ENCODE results near the gene MLEC.
"Not testable (repeated sequence)": the region's sequence is repeated elsewhere in the genome, so short reads cannot be mapped to it uniquely, and the experiment has no call there.

The MLEC gene

DNA sequence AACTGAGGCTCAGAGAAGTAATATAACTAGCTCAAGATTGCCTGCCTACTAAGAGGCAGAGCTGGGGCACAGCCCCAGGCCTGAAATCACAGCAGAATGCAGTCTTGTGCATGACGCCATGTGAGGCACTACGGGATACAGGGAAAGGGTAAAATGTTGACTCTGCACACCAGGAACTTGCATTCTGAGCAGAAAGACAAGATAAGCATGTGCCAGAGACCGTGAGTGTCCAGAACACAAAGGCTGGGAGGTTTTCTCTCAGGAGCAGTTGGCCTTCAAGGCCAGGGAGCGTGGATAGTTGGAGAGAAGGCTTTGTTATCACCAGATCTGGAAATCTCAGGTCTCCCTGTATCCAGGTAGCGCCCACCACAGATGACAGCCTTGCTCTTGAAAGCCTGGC lies 23.2 kb upstream of the MLEC start:
- DNase-seq = no peak

DNA sequence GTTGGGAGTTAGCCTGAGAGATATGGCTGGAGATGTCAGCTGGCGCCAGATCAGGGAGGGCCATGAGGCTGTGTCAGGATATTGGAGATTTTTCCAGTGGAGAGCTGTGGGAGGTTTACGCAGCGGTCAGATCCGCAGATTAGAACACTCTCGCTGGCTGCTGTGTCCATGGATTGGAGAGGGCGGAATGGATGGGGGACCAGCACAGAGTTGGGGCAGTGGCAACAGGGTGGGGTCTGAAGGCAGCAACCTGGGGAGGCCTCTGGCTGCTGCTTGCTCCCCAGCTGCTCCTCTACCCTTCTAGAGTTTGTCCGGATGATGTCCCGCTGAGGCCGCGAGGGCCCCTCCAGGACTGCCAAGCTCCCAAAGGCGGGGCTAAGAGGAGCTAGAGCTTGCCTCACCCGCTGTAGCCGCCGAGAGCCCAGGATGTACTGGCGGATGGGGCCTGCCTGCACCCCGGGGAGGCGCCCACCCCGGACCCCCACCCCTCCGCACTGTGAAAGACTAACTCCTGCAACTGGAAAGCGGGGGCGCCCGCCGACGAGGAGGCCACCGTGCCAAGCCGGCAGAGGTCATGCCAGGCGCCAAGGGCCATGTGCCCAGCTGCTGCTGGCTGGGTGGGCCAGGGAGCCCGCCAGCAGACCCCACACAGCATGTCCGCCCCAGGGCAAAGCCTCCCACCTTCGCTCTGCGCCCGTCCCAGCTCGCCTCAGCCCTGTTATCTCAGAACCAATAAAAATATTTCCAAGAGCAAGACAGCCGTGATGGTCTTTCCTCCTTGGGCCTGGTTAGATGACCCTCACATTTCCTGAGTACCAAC lies 20.2 kb upstream of the MLEC start:
- no peak for DNase-seq

DNA sequence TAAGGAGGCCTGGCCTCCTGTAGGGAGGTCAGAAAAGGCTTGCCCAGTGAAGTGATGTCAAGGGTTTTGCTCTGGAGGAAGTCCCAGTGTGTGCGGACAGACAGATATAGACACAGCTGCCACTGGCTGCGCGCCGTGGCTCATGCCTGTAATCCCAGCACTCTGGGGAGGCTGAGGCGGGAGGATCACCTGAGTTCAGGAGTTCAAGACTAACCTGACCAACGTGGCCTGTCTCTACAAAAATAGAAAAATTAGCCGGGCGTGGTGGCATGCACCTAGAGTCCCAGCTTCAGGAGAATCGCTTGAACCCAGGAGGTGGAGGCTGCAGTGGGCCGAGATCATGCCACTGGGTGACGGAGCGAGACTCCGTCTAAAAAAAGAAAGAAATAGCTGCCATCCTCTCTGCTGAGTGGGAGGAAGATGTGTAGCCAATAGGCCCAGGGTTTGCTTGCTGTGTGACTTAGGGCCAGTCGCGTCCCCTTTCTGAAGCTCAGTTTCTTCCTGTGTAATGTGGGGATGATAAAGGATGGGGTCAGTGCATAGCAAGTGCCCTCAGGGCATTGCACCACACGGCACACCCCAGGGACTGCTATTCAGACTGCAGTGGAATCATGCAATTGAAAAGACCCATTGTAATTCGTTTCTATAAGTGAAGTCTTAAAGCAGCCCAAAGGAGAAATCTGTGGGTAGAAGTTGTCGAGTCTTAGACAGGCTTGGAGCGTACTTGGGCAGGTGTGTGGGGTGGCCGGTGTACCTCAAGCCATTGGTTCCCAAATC lies 18.7 kb upstream of the MLEC start:
- DNase-seq = no peak

DNA sequence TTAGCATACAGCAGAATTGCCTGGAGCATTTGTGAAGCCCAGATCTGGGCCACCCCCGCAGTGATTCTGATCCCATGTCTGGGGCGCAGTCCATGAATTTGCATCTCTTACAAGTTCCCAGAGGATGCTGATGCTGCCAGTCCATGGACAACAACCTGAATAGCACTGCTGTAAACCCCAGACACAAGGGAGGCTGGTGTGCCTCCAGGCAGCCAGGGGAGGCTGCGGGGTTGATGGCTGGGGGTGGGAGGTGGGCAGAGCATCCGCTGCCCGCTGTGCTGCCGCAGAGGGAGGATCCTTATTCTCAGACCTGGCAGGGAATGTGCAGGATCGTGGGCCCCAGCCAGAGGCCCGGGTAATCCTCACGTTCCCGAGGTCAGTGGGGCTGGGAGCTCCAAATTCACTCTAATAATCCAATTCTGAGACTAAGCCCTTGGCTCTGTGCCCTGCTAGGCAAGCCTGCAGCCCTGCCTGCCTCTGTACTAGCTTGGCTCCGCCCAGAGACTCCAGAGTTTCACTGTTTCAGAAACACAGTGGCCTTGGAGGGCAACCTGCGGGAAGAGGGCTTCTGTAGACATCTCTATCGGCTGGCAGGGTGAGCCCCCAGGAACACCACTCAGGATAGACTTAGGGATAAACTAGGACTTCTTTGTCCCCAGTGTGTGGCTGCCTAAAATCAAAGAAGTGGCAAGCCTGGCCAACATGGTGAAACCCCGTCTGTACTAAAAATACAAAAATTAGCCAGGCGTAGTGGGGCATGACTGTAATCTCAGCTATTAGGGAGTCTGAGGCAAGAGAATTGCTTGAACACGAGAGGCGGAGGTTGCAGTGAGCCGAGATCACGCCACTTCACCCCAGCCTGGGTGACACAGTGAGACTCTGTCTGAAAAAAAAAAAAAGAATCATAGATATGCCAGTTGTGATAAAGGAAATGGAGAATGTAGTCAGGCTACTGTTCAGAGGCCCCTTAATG lies 17.8 kb upstream of the MLEC start:
- DNase-seq = no peak

DNA sequence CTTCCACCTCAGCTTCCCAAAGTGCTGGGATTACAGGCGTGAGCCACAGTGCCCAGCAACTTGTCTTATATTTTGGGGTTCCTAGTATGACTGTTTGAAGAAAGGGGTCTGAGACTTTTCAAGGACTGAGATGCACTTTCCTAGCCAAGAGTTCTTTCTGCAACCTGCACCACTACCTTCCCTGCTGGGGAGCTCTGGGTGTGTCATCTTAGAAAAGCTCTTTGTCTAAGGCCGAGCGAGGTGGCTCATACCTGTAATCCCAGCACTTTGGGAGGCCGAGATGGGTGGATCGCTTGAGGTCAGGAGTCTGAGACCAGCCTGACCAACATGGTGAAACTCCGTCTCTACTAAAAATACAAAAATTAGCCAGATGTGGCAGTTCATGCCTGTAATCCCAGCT lies 16.7 kb upstream of the MLEC start:
- not testable (repeated sequence) for DNase-seq

DNA sequence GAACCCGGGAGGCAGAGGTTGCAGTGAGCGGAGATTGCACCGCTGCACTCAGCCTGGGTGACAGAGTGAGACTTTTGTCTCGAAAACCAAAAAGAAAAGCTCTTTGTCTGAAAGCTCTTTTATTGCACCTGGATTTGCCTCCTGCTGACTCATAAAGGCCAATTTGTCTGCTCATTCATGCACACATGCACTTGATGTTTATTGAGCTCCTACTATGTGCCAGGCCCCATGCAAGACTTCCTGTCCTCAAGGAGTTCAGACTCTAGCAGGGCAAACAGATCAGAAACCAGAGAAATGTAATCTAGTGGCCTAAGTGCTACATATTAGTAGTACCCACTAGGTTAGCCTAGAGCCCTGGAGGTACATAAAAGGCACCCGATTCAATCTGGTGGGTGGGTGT lies 16.3 kb upstream of the MLEC start:
- no peak for DNase-seq

DNA sequence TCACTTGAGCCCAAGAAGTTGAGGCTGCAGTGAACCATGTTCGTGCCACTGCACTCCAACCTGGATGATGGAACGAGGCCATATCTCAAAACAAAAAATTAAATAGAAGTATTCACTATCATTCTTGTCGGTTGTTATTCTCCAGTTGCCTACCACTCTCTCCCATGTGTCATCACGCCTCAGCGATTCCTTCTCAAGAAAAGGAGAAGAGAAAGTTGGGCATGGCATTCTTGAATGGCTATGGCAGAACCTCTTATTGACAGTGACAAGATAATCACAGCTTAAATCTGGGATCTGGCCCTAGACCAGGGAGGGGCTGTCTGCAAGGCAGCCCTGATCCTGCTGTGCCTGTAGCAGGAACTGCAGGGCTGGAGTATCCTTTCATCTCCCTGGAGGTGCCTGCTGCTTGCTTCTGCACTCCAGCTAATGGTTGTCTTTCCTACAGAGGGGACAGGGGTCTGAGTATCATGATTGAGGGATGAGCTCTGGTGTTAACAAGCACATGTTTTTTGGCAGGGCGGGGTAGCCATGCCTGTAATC lies 12.8 kb upstream of the MLEC start:
- no peak for DNase-seq

DNA sequence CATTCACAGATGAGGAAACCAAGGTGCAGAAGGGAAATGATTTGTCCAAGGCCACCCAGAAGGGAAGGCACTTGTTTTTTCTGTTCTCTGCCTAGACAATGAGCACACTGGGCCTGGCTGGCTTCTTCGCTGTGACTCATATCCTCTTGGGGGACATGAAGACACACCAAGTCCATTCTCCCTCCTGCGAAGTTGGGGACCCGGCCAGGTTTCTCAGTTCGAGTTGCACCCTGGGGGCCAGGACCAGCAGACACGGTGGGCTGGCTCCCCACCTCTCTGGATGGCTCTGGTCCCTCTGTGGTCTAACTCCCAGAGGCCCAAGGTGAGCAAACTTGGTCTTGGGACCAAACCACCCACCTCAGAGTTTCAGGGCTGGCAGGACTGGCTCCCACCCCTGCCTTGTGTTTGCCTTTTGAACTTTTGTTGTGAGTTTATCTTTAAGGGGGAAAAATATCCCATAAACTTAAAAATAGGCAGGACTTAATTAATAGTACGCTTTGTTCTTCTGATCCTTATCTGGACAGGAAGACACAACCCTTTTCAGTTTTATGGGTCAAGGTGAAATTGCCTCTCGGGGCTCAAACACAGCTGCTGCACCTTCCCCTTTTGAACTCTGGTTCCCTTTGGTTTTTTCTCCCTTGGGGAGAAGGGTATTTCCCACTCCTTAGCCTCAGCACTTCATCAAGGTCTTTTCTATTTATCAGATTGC lies 9.0 kb upstream of the MLEC start:
- DNase-seq = no peak

DNA sequence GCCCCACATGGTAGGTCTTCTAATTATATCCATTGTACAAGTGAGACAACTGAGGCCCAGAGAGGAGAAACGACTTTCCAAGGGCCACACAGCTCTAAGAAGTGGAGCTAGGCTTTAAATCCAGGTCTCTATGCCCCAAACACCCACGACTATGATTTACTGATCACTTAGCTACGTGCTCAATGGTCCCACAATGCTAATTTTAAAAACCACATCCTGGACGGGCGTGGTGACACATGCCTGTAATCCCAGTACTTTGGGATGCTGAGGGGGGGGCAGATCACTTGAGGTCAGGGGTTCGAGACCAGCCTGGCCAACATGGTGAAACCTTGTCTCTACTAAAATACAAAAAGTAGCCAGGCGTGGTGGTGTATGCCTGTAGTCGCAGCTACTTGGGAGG lies 8.4 kb upstream of the MLEC start:
- no peak for DNase-seq

DNA sequence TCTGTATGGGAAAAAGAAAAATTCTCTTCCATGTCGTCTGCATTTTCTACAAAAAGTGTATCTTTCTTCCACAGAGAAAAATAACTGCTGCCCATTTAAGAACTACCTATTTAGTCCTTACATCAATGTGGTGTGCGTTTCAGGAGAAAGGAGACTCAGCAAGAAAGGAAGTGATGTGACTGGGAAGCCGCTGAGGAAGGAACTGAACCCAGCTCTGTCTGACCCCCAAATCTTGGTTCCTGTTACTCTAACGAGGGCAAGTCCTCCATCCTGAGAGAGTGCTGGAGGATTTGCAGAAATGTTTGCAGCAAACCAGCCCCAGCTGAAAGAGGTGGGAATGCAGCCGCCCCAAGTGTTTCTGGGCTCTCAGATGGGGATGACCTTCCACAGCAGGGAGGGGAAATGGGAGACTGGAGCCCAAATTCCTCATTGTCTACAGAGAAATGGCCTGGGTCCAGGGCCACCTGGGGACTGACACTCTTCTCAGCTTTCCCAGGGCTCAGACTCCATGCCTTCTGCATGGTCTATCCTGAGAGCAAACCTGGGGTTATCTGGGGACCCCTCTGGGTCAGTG lies 6.7 kb upstream of the MLEC start:
- DNase-seq = no peak

DNA sequence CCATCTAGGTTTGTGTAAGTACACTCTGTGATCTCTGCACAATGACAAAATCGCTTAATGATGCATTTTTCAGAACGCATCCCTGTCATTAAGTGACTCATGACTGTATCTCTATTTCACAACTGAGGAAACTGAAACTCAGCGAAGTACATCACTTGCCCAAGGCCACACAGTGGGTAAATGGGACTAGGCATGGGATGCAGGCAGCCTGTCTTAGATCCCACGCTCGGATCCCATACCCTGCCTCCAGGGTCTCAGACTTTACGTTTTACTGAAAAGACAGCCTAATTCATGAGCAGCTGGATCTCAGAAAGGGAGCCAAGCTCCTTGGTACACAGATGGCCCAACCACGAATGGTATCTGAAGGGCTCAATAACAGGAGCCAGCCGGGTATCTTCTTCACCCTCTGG lies 2.4 kb upstream of the MLEC start:
- DNase-seq = no peak

DNA sequence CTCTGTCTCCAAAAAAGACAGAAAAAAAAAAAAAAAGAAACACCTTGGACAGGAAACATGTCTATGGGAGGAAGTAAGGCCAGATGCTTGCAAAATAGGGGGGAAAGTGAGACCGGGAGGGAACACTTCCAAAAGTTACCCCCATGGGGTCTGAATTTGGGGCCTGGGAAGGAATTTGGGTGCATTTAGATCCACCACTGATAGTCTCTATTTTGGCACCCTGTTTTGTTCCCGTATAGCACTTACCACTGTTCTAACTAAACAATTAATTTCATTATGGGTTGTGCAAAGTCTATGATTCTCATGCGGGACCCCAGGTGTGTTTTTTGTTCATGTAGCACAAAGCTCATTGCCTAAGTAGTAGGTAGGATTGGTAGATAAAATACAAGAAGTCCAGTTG lies 1.4 kb upstream of the MLEC start:
- DNase-seq = no peak

DNA sequence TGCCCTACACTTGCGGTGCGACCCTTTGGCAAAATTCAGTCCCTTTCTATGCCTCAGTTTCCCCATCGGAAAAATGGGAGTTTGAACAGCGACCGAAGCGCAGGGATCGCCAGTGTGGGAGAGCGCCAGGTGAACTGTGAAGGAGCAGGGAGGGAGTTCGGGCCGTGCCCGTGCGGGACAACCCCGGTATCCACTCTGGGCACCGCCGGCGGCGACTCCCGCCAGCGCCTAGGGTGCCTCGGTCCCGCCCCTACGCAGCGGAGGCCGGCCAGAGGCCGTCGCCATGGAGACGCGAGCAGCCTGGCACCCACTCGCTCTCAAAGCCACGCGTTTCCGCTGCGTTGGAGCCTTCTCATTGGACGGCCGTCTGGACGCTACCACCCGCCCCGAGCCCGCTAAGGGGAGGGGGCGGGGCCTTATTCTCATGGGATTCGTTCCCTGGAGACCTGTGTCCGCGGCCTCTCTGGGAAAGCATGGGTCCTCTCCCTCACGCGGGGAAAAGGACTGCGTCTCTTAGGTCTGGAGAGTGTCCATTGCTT lies 729 bp upstream of the MLEC start:
- DNase-seq = peak; percentile 99

DNA sequence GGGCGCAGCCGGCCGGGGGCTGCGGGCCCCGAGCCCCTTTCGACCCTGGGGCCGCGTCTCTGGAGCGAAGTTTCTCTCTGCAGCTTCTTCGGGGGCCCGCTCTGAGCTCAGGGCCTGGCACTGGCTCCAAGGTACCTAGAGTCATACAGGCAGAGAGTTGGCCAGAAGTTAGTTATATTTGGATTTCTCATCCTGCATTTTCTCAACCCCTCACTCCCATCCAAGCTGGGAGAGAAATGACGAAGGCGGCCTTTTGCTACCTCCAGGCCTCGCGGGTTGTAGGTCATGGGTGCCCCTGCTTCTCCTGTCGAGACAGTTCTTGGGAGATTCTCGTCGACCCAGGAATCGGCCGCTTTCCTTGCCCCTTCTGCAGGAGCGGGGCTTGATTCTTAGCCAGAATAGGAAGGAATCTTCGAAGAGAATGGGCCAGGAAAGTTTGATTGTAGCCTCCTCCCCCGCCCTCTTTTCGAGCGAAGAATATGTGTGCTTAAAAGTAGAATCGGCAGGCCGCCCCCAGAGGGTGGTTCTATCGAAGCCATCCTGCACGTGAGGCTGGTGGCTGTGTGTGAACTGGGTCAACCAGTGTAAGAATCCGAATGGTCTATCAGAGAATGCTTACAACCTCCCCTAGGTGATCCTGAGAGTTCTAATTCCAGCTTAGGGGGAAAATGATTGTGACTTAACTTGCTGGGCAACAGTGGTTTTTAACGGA lies 785 bp downstream of the MLEC start:
- no peak for DNase-seq

DNA sequence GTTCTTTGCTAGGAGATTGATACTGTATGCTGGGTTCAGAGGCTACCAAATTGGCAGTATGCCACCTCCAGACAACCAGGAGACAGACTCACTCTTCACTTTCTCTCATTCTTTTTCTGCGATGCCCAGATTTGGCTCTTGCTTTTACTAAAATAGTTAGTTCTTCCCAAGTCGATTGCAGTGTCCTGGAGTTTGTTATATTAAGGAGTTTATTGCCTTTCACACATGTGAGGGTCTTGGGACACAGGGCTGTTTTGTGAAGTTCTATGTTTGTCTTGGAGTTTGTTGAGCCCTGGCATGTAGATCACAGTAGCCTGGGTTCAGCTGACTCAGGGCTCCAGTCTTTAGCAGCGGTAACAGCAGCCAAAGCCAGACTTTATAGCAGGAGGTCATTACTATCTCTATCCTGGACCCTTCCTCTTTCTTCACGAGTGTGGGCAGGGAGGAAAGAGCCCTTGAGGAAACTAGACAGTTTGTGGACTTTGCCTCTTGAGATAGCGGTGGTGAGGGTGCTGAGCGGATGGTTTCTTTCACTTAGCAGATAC lies 1.6 kb downstream of the MLEC start:
- no peak for DNase-seq

DNA sequence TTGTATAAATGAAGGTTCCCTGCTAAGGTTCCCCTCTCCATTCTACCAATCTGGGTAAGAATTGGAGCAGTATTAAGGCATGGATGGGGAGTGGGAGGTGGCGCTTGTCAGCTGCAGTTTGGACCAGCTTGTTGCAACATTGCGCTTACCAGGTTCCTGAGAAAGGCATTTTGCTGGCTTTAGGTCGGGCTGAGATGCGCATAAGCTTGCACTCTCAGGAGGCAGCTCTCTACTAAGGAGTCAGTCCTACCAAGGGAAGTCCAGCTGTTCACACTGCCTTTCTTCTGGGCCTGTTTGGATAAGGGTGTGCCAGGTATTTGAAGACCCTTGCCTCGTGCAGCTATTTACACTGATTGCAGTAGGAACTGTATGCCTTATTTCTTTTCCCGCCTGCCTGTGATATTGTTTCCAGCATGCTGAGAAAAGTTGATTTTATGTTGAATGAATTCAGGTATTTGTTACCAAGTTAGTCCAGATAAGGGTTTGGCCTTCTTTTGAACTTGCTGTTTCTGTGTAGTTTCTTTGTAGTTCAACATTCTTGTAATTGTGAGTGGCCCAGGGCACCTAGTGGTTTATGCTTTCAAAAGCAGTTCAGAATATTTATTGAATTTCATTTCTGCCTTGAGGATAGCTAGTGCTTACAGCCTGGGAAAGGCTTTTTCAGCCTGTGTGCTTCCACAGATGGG lies 2.6 kb downstream of the MLEC start:
- DNase-seq = no peak

DNA sequence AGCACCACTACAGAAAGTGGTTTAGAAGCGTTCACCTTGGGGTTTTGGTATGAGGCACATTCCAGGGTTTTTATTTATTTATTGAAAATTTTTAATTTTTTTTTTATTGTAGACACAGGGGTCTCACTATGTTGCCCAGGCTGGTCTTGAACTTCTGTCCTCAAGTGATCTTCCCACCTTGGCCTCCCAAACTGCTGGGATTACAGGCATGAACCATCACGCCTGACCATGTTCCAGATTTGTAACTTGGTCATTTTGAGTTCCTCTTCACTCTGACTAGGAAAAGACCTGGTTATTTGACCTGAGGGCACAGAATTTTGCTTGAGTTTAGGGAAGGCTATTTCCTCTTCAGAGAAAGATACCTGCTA lies 3.1 kb downstream of the MLEC start:
- no peak for DNase-seq

DNA sequence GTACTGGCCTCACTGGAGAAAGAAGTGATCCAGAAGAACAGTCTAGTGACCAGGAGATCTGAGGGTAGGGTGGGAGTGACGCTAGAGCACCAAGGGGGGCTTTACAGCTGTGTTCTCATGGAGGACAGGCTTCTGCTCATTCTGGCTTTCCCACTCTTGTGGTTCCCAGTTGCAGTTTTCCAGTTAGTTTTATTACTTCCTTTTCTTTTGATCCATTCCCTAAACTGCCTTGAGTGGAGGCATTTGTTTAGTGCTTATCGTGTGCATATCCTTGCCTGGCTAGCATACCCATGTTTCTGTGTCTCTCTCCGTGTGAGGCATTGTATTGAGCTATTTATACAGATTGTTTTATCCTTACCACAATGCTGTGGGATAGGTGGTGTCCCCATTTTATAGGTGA lies 4.0 kb downstream of the MLEC start:
- no peak for DNase-seq

DNA sequence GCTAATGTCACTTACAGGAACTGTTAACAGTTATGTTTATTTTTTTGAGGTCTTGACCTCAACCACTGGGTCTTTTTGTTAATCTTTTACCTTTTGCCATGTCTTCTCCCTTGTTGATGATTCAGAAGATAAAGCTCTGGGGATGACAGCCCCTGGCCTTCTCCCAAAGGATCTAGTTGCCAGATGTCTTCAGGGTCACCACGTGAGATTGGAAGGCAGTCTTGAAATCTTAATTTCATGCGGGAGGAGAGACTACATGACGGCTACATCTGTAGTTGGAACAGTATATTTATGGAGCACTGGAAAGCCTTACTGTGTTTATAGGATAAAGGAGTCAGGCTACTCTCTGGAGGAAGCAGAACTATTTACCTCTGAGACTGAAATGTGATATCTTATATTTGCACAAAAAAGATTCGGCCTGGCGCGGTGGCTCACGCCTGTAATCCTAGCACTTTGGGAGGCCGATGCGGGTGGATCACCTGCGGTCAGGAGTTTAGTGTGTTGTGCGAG lies 5.6 kb downstream of the MLEC start:
- no peak for DNase-seq

DNA sequence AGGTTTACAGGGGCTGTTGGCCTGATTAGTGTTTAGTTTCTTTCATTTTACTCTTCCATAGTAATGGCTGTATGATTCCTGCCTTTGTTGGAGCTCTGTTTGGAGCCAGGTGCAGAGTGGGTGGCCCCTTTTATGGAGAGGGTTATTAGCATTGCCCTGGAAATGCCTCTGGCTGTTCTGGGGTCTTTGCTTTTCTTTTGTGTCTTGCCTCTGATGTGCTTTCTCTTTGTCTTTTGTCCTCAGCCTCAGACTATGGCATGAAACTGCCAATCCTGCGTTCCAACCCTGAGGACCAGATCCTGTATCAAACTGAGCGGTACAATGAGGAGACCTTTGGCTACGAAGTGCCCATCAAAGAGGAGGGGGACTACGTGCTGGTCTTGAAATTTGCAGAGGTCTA lies 6.9 kb downstream of the MLEC start:
- no peak for DNase-seq

Data from NCI-H345 (cell line).